ENCODE measurements around the gene PHACTR2.
"Not testable (repeated sequence)": the region's sequence is repeated elsewhere in the genome, so short reads cannot be mapped to it uniquely, and the experiment has no call there.

PHACTR2 gene

GRCh38 chr6:143698759-143699429 is 21.1 kb downstream of the PHACTR2 start:
- no peak for DNase-seq (ENCODE audit: low read depth in 2 of 2)

GRCh38 chr6:143699430-143699825 is 21.7 kb downstream of the PHACTR2 start:
- no peak for DNase-seq (ENCODE audit: low read depth in 2 of 2)

GRCh38 chr6:143700684-143701348 is 23.1 kb downstream of the PHACTR2 start:
- DNase-seq (ENCODE audit: low read depth in 2 of 2) = no peak

GRCh38 chr6:143701349-143702234 is 23.8 kb downstream of the PHACTR2 start:
- no peak for DNase-seq (ENCODE audit: low read depth in 2 of 2)

GRCh38 chr6:143705569-143705968 is 27.8 kb downstream of the PHACTR2 start:
- no peak for DNase-seq (ENCODE audit: low read depth in 2 of 2)

- DNase-seq (ENCODE audit: low read depth in 2 of 2) = no peak
These were observed 29.9 kb downstream of the PHACTR2 start for GRCh38 chr6:143707697-143708096.

- DNase-seq (ENCODE audit: low read depth in 2 of 2) = no peak
These were observed 31.1 kb downstream of the PHACTR2 start for GRCh38 chr6:143708889-143709288.

- DNase-seq (ENCODE audit: low read depth in 2 of 2) = no peak
These were observed 33.9 kb downstream of the PHACTR2 start for GRCh38 chr6:143711714-143712113.

GRCh38 chr6:143718472-143718871 is 40.7 kb downstream of the PHACTR2 start:
- DNase-seq (ENCODE audit: low read depth in 2 of 2) = no peak

- DNase-seq (ENCODE audit: low read depth in 2 of 2) = no peak
These were observed 43.9 kb downstream of the PHACTR2 start for GRCh38 chr6:143721642-143722041.

GRCh38 chr6:143724876-143725275 is 47.1 kb downstream of the PHACTR2 start:
- no peak for DNase-seq (ENCODE audit: low read depth in 2 of 2)

- DNase-seq (ENCODE audit: low read depth in 2 of 2) = no peak
These were observed 48.4 kb downstream of the PHACTR2 start for GRCh38 chr6:143726015-143726647.

GRCh38 chr6:143727035-143727434 is 49.3 kb downstream of the PHACTR2 start:
- DNase-seq (ENCODE audit: low read depth in 2 of 2) = no peak

- no peak for DNase-seq (ENCODE audit: low read depth in 2 of 2)
These were observed 54.0 kb downstream of the PHACTR2 start for GRCh38 chr6:143731789-143732188.

GRCh38 chr6:143732536-143732935 is 54.8 kb downstream of the PHACTR2 start:
- DNase-seq (ENCODE audit: low read depth in 2 of 2) = no peak

- DNase-seq (ENCODE audit: low read depth in 2 of 2) = no peak
These were observed 55.7 kb downstream of the PHACTR2 start for GRCh38 chr6:143733510-143733909.

GRCh38 chr6:143734641-143735063 is 56.9 kb downstream of the PHACTR2 start:
- no peak for DNase-seq (ENCODE audit: low read depth in 2 of 2)

- DNase-seq (ENCODE audit: low read depth in 2 of 2) = not testable (repeated sequence)
These were observed 60.4 kb downstream of the PHACTR2 start for GRCh38 chr6:143738072-143738690.

GRCh38 chr6:143739341-143739851 is 61.6 kb downstream of the PHACTR2 start:
- no peak for DNase-seq (ENCODE audit: low read depth in 2 of 2)

- no peak for DNase-seq (ENCODE audit: low read depth in 2 of 2)
These were observed 62.4 kb downstream of the PHACTR2 start for GRCh38 chr6:143740213-143740612.

GRCh38 chr6:143741480-143741879 is 63.7 kb downstream of the PHACTR2 start:
- no peak for DNase-seq (ENCODE audit: low read depth in 2 of 2)
